ENCODE data around the gene ANP32E.

DNA sequence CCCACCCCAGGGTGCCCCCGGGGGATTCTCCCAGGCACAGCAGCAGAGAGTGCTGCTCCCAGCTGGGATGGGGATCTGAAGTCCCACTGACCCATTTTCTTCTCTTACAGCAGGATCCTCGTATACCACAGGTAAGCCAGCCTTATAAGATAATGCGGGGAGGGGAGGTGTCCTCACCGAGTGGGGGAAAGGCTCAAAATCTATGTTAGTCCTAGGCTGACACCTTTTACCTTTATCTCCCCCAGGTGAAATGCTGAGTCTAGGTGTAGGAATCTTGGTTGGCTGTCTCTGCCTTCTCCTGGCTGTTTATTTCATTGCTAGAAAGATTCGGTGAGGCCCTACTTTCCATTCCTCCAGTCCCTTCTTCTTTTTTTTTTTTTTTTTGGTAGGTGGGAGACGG, 27.6 kb upstream of the ANP32E start:
- no peak for TF ChIP-seq TAF1 (IDR thresholded peaks at IDR 0.05; ENCODE audit: borderline replicate concordance, insufficient read depth, low read length)
- TF ChIP-seq SIN3A (IDR thresholded peaks at IDR 0.05; ENCODE audit: borderline replicate concordance, insufficient read depth, low read length) = no peak
- 0 out of 2 replicates have a peak, but pooled peaks have one; percentile 37 for TF ChIP-seq POLR2AphosphoS5 (IDR thresholded peaks at IDR 0.05; ENCODE audit: low read depth, low read length)
- TF ChIP-seq, protein P1, sequence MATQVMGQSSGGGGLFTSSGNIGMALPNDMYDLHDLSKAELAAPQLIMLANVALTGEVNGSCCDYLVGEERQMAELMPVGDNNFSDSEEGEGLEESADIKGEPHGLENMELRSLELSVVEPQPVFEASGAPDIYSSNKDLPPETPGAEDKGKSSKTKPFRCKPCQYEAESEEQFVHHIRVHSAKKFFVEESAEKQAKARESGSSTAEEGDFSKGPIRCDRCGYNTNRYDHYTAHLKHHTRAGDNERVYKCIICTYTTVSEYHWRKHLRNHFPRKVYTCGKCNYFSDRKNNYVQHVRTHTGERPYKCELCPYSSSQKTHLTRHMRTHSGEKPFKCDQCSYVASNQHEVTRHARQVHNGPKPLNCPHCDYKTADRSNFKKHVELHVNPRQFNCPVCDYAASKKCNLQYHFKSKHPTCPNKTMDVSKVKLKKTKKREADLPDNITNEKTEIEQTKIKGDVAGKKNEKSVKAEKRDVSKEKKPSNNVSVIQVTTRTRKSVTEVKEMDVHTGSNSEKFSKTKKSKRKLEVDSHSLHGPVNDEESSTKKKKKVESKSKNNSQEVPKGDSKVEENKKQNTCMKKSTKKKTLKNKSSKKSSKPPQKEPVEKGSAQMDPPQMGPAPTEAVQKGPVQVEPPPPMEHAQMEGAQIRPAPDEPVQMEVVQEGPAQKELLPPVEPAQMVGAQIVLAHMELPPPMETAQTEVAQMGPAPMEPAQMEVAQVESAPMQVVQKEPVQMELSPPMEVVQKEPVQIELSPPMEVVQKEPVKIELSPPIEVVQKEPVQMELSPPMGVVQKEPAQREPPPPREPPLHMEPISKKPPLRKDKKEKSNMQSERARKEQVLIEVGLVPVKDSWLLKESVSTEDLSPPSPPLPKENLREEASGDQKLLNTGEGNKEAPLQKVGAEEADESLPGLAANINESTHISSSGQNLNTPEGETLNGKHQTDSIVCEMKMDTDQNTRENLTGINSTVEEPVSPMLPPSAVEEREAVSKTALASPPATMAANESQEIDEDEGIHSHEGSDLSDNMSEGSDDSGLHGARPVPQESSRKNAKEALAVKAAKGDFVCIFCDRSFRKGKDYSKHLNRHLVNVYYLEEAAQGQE (IDR thresholded peaks at IDR 0.05; ENCODE audit: insufficient read depth in 1 of 2, low read depth in 2 of 2, low read length in 2 of 2) = no peak
- TF ChIP-seq FOXP2 (optimal IDR thresholded peaks at IDR 0.05; ENCODE audit: borderline replicate concordance, extremely low read depth, extremely low read length, insufficient read depth) = no peak

All from PFSK-1 (cell line).